DMS114 treated with DMSO at 0.1 percent for 48 hours (cell line): ENCODE results near the gene DNAH11.
"Not testable (repeated sequence)": the region's sequence is repeated elsewhere in the genome, so short reads cannot be mapped to it uniquely, and the experiment has no call there.

Experiments
- DNase-seq: peaks from one replicate; lab custom pipeline; 2025; ENCODE audit not compliant: unreplicated experiment; lab: John Stamatoyannopoulos, UW

Gene DNAH11, protein sequence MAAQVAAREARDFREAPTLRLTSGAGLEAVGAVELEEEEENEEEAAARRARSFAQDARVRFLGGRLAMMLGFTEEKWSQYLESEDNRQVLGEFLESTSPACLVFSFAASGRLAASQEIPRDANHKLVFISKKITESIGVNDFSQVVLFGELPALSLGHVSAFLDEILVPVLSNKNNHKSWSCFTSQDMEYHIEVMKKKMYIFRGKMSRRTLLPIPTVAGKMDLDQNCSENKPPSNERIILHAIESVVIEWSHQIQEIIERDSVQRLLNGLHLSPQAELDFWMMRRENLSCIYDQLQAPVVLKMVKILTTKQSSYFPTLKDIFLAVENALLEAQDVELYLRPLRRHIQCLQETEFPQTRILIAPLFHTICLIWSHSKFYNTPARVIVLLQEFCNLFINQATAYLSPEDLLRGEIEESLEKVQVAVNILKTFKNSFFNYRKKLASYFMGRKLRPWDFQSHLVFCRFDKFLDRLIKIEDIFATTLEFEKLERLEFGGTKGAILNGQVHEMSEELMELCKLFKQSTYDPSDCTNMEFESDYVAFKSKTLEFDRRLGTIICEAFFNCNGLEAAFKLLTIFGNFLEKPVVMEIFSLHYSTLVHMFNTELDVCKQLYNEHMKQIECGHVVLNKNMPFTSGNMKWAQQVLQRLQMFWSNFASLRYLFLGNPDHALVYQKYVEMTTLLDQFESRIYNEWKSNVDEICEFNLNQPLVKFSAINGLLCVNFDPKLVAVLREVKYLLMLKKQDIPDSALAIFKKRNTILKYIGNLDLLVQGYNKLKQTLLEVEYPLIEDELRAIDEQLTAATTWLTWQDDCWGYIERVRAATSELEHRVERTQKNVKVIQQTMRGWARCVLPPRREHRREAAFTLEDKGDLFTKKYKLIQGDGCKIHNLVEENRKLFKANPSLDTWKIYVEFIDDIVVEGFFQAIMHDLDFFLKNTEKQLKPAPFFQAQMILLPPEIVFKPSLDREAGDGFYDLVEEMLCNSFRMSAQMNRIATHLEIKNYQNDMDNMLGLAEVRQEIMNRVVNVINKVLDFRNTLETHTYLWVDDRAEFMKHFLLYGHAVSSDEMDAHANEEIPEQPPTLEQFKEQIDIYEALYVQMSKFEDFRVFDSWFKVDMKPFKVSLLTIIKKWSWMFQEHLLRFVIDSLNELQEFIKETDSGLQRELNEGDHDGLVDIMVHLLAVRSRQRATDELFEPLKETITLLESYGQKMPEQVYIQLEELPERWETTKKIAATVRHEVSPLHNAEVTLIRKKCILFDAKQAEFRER (N-terminal part only)

DNA sequence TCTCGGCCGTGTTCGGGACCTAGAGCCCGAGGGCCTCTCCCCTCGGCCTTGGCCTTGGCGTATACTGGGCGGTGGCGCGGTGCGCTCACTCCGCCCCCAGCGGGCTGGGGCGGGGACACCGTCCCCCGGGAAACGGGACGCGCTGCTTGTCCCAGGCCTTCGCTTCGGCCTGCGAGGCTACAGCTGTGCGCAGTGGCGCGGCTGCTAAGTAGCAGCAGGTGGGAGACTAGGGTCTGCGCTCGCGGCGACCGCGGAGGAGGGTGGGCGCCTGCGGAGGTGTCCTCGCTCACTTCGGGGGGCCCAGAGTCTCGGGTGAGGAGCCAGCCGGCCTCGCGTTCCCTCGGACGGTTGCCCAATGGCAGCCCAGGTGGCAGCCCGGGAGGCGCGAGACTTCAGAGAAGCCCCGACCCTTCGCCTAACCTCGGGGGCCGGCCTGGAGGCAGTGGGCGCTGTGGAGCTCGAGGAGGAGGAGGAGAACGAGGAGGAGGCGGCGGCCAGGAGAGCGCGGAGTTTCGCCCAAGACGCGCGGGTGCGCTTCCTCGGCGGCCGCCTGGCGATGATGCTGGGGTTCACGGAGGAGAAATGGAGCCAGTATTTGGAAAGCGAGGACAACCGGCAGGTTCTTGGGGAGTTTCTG lies at the start of gene DNAH11:
TSS of gene DNAH11 (plus strand) at position 149 of the 637 bp plus-strand sequence. CDS start at position 356, 207 bp downstream.
- no peak for DNase-seq

DNA sequence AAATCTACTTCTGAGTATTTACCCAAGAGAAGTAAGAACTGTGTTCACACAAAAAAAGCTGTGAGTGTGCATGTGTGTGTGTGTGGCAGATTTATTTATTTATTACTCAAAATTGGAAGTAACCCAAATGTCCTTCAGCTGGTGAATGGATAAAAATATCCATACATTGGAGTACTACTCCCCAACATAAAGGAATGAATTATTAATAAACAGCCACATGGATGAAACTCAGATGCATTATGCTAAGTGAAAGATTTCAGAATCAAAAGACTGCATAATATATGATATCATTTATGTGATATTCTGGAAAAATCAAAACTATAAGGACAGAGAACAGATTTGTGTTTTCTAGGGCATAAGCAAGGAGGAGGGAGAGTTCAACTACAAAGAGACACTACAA lies 47.1 kb upstream of the DNAH11 start:
- DNase-seq: no peak

DNA sequence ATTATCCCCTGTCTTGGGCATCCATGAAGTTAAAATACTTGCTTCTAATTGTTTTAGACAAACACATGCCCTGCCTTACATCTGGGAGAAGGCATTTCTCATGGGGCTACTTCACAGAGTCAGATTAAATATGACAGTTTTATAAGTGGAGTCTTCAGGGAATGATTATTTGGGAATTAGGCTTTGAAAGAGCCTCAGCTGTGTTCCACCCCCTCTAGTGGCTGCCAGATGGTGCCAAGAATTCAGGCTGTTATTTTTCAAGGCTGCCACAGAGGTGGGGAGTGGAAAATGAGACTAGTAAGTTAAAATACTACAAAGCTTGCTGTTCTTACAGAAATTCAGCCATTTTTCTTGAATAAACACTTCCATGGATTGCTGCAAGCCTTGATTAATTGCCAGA lies 45.8 kb upstream of the DNAH11 start:
- no peak for DNase-seq

DNA sequence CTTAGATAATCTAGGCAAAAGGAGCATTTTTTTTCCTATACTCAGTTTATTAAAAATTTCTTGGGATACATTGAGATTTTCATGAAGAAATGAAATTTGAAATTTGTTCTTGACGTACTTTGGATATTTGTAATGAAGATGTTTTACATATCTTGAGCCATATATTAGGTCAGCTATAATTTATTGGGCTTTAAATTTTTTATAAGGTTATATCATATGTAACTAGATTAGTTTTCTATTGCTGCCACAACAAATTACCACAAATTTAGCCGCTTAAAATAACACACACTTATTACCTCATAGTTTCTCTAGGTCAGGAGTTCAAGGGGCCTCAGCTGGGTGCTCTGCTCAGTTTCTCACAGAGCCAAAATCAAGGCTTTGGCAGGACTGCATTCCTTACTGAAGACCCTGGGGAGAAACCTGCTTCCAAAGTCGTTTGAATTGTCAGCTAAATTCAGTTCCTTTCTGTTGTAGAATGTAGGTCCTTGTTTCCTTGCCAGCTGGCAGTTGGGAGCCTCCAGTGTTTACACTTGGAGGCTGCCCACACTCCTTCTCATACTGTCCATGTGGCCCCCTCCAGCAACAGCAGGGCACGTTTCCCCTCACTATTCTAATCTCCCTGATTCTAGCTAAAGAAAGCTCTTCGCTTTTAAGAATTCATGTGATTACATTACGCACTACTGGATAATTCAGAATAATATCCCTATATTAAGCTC lies 42.6 kb upstream of the DNAH11 start:
- no peak for DNase-seq

DNA sequence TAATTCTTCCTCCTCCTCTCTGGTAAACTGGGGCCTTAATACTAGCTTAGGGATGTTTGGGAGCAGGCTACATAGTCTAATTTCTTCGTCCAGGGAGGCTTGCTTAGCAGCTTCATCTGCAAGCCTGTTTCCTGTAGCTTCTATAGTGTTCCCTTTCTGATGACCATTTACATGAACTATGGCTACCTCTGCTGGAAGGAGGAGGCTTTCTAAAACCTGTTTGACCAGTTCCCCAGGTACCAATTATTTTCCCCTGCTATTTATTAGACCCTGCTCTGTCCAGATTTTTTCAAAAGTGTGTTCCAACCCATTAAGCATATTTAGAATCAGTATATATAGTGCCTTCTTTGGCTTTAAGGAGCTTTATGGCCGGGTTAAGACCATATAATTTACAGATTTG lies 38.8 kb upstream of the DNAH11 start:
- no peak for DNase-seq

DNA sequence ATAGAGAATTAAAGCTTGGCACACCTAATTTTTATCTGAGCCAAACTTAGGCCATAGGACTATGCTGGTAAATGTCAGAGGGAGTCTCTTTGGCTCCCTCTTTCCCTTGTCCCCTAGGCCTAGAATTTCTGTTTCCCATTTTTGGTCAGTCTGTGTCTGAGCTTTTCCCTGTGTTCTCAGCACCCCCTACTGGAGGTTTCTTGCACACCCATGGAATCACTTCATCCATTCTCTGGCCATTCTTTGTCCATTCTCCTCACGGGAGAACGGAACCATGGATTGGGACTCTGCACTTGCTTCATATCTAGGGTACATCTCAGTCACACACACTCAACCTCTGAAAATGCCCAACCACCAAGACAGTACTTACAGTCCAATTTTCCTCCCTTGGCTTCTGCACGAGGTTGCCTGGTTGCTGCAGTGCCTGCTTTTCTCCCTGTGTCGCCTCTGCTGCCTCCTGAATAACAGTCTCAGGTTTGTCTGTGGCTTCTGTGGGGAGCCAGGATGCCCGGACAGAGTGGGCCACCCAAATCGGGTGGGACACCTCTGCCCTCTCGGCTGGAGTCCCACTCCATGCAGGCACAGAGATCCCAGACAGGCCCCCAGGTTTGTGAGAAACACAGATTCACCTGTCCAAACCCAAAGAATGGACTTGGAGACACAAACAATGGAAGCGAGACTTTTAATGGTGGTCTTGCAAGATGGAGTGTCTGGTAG lies 35.1 kb upstream of the DNAH11 start:
- no peak for DNase-seq

DNA sequence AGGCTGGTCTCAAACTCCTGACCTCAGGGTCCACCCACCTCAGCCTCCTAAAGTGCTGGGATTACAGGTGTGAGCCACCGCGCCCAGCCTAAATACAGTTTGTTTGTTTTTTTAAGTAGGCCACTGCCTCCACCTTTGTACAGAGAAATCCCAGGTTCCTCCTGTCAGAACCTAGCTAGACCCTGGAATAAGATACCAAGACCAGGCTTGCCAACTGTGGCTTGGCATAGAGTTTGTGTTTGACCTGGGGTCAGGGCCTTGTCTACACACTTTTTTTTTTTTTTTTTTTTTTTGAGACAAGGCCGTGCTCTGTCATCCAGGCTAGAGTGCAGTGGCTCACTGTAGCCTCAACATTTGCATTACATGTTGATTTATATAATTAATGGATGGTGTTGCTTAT lies 34.3 kb upstream of the DNAH11 start:
- no peak for DNase-seq

DNA sequence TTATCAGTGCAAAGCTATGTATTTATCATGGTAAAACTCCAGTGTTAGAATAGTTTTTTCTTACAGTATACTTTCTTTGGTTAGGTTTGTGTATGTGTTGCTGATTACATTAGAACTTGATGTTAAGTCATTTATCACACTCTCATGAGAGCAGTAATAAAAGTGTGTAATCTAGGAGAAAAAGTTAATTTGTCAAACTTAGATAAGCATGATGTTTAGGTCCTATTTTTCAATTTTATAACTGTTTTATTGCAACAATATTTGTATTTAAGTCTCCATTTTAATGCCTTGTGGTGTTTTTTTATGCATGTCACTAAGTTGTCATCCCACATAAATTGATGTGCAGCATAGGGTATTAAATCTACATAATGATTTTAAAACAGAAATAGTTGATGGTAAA lies 28.8 kb upstream of the DNAH11 start:
- DNase-seq: no peak

DNA sequence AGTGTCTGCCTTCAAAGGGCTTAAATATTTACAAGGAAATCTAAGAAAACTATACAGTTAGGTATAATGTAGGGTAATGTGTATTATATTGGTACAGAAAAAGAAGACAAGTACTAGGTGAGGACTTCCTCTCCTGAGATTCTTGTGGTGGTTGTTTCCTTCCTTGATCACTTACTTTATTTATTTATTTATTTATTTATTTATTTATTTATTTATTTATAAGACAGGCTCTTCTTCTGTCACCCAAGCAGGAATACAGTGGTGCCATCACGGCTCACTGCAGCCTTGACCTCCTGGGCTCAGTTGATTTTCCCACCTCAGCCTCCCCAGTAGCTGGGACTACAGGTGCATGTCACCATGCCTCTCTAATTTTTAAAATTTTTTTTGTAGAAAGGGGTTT lies 18.2 kb upstream of the DNAH11 start:
- no peak for DNase-seq

DNA sequence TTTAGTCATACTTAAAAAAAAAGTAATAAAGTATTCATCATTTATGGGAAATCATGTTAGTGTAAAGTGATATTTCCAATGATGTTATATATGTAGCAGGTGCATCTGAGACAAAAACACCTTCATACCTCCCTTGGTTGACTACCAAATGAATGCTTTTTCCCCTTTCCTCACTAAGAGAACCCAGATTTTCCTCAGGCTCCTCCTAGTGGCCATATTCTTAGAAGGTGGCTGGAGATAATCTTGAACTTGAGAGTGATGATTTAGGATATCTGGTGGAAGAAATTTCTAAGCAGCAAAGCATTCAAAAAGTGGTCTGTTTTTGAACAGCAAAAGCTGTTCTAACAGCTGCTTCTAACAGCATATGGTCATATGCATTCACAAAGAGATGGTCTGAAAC lies 16.8 kb upstream of the DNAH11 start:
- no peak for DNase-seq

DNA sequence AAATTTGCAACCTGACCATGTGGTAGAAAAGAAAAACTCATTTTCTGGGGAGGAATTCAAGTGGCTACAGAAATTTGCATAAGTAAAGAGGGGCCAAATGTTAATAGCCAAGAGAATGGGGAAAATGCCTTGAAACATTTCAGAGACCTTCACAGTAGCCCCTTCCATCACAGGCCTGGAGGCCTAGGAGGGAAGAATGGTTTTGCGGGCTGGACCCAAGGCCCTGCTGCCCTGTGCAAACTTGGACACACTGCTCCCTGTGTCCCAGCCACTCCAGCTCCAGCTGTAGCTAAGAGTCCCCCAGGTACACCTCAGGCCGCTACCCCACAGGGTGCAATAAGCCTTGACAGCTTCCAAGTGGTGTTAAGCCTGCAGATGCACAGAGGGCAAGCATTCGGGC lies 16.4 kb upstream of the DNAH11 start:
- no peak for DNase-seq

DNA sequence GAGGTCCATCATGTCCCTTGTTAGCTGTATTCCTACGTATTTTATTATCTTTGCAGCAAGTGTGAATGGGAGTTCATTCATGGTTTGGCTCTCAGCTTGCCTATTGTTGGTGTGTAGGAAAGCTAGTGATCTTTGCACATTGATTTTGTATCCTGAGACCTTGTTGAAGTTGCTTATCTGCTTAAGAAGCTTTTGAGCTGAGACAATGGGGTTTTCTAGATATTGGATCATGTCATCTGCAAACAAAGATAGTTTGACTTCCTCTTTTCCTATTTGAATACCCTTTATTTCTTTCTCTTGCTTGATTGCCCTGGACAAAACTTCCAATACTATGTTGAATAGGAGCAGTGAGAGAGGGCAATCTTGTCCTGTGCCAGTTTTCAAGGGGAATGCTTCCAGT lies 10.4 kb upstream of the DNAH11 start:
- not testable (repeated sequence) for DNase-seq

DNA sequence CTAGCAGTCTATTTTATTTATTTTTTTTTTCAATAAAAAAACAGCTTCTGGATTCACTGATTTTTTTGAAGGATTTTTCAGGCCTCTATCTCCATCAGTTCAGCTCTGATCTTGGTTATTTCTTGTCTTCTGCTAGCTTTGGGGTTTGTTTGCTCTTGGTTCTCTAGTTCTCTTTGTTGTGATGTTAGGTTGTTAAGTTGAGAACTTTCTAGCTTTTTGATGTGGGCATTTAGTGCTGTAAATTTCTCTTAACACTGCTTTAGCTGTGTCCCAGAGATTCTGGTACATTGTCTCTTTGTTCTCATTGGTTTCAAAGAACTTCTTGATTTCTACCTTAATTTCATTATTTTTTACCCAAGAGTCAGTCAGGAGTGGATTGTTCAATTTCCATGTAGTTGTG lies 9.2 kb upstream of the DNAH11 start:
- not testable (repeated sequence) for DNase-seq

DNA sequence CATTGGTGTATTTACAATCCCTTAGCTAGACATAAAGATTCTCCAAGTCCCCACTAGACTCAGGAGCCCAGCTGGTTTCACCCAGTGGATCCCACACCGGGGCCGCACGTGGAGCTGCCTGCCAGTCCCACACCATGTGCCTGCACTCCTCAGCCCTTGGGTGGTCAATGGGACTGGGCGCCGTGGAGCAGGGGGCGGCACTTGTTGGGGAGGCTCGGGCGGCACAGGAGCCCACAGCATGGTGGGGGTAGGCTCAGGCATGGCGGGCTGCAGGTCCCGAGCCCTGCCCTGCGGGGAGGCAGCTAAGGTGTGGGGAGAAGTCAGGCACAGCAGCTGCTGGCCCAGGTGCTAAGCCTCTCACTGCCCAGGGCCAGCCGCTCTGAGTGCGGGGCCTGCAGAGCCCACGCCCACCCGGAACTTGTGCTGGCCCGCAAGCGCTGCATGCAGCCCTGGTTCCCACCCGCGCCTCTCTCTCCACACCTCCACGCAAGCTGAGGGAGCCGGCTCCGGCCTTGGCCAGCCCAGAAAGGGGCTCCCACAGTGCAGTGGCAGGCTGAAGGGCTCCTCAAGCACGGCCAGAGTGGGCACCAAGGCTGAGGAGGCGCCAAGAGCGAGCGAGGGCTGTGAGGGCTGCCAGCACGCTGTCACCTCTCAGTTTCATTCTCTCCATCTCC lies 6.3 kb upstream of the DNAH11 start:
- not testable (repeated sequence) for DNase-seq

DNA sequence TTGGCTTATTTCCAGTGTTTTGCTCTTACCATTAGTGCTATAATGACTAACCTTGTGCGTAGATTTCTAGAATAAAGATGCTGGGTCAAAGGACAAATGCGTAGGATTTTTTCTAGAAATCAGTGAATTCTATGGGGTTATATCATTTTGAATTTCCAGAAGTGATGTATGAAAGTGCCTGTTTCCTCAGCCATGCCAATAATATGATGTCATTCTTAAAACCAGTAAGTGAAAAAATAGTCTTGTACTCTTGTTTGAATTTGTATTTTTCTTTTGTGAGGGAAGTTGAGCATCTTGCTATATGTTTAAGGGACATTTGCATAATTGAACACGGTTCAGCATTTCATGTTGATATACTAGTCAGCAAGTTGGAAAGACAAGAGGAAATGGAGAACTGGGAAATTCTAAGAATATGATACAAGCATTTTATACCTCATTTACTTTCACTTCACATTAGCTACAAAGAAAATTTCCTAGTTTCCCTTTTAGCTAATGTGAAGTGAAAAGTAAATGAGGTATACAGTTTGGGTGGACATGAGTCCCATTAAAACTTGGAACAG lies 3.8 kb upstream of the DNAH11 start:
- DNase-seq: no peak

DNA sequence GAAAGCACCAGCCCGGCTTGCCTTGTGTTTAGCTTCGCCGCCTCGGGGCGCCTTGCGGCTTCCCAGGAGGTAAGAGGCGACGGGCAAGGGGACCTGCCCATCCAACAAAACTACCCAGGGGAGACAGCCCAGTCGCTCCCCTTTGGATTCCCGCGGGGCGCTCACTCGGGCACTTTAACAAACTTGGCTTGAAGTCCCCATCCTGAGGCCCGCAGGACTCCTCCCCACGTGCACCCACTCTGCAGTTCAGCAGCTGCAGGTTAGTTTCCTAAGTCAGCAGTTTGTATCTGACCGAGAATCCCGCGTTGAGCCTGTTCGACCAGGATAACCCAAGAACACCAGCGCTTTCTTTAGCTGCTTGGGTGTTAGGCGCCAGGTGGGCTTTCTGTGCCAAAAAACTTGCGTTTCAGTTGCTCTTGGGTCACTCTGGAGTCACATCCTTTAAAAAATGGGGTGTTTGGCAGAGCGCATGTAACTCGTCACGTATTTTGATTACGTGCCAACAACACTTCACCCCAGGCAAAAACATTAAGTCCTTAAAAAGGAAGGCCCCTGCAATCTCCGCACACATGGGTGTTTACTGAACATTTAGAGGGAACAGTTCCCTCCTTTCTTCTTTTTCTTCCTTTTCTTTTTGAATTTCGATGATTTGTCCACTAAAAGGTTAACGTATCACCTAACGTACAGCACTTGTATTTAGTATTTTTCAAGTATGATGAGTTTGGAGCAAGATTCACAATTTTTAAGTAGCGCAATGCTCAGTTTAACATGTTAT lies 876 bp downstream of the DNAH11 start:
- no peak for DNase-seq

DNA sequence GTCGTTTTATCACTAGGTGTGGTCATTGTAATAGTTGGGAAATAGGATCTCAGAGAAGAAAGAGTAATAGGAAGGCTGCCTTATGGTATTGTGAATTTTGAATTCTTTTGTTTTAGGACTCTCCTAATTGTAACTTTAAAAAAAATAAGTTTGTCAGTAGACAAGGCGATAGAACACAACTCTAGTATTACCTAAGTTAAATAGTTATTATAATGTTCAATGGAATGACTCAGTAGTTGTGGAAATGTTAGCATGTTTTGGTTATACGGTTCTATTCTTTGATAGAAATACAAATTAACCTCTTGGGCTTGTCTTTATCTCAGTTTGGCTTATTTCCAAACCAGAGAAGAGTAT lies 1.4 kb downstream of the DNAH11 start:
- DNase-seq: no peak

DNA sequence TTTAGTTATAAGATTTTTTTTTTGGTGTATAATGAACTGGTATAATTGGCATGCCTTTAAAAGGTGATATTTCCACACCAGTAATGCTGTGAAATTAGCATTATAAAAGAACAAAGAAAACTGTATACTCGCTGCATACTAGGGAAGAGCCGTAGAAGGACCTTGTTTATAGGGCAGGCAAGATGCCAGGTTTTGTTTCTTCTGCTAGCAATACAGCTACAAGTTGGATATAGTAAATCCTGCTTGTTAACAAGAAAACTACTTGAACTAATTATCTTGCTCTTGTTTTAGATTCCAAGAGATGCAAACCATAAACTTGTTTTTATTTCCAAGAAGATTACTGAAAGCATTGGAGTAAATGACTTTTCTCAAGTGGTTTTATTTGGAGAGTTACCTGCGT lies 1.9 kb downstream of the DNAH11 start:
- DNase-seq: no peak
